CD4-positive, alpha-beta T cell treated with Interleukin-4 for 4 hours (primary cell): Measurements from ENCODE around the gene NCOA5.
A peak's percentile ranks its signal among the peaks of the same experiment; 100 is the strongest.

Source experiments
- DNase-seq: peaks from one replicate; pipeline ENCODE4 v3.0.0-alpha.2; 2020

NCOA5 gene

GRCh38 chr20:46089417-46090388, at the start of gene NCOA5:
TSS of gene NCOA5 (minus strand) at chr20:46089962. CDS start at chr20:46079424, 10,538 bp downstream.
- DNase-seq, result peak; percentile 95

GRCh38 chr20:46139266-46139889, 49.6 kb upstream of the NCOA5 start:
- no peak for DNase-seq

- DNase-seq, result no peak
Observed at GRCh38 chr20:46137816-46138215, 48.1 kb upstream of the NCOA5 start.

GRCh38 chr20:46135856-46136633, 46.3 kb upstream of the NCOA5 start:
- DNase-seq, result no peak

- no peak for DNase-seq
Observed at GRCh38 chr20:46134716-46135115, 45.0 kb upstream of the NCOA5 start.

- DNase-seq, result no peak
Observed at GRCh38 chr20:46133886-46134654, 44.3 kb upstream of the NCOA5 start.

- peak; percentile 32 for DNase-seq
Observed at GRCh38 chr20:46132705-46133120, 43.0 kb upstream of the NCOA5 start.

GRCh38 chr20:46131396-46131795, 41.6 kb upstream of the NCOA5 start:
- no peak for DNase-seq

- DNase-seq, result no peak
Observed at GRCh38 chr20:46130534-46130933, 40.8 kb upstream of the NCOA5 start.

GRCh38 chr20:46129955-46130481, 40.3 kb upstream of the NCOA5 start:
- no peak for DNase-seq

- no peak for DNase-seq
Observed at GRCh38 chr20:46128310-46129151, 38.8 kb upstream of the NCOA5 start.

GRCh38 chr20:46127396-46128010, 37.7 kb upstream of the NCOA5 start:
- no peak for DNase-seq

GRCh38 chr20:46126440-46127056, 36.8 kb upstream of the NCOA5 start:
- no peak for DNase-seq

GRCh38 chr20:46123482-46124245, 33.9 kb upstream of the NCOA5 start:
- DNase-seq, result no peak

- DNase-seq, result no peak
Observed at GRCh38 chr20:46122516-46123481, 33.0 kb upstream of the NCOA5 start.

- DNase-seq, result no peak
Observed at GRCh38 chr20:46122071-46122470, 32.3 kb upstream of the NCOA5 start.

- no peak for DNase-seq
Observed at GRCh38 chr20:46121184-46121930, 31.6 kb upstream of the NCOA5 start.
